GM12878 (cell line): ENCODE results near the gene NIPA2. TPM values are rescaled to one million over a fixed set of nuclear protein-coding genes. Genes with fewer than 3 reads are reported as not detected.

Experiments used
- ATAC-seq: fragments of 200-7000 bp; cut with Tn5 transposase; 3 replicates; pipeline ENCODE4 v1.9.1; 2020; ENCODE audit warnings: mild to moderate bottlenecking, moderate library complexity
- BruUV-seq: library from RNA; stranded (reverse); fragments of 400-500 nt; replicated peaks from 2 replicates; lab custom pipeline; 2021; lab: Mats Ljungman, UMichigan
- CTCF ChIA-PET: fragments of 300-600 bp; sonication (Branson Sonifier 250); formaldehyde crosslinking; extraction: SDS; loops from one replicate; lab custom pipeline; 2021; ENCODE audit warnings: inconsistent platforms; lab: Yijun Ruan, JAX
- POLR2A ChIA-PET: fragments of 350-600 bp; formaldehyde crosslinking; extraction: SDS; loops from one replicate; lab custom pipeline; 2021; ENCODE audit warnings: inconsistent platforms; lab: Charles Lee
- RAD21 ChIA-PET: fragments of 300-600 bp; sonication (Branson Sonifier 250); formaldehyde crosslinking; loops from one replicate; lab custom pipeline; 2023; ENCODE audit warnings: antibody characterized with exemption; ENCODE audit not compliant: unreplicated experiment; lab: Charles Lee
- SMC1A ChIA-PET: fragments of 300-600 bp; sonication (Branson Sonifier 250); formaldehyde crosslinking; loops from one replicate; lab custom pipeline; 2023; ENCODE audit not compliant: unreplicated experiment, uncharacterized antibody; lab: Charles Lee
- DNase-seq: peaks from one replicate; pipeline ENCODE4 v3.0.0-alpha.2; 2011; ENCODE audit warnings: low read depth, low spot score
- FAIRE-seq: peaks from 3 replicates; lab custom pipeline; 2011; peaks lifted over from hg19 to GRCh38; lab: Jason Lieb, UNC
- H2AFZ ChIP-seq: 2 replicates; pipeline ENCODE4 v1.6.0; 2011; ENCODE audit warnings: low read depth, low read length, control low read depth; ENCODE audit not compliant: control insufficient read depth
- H3K27ac ChIP-seq: 2 replicates; pipeline ENCODE4 v1.5.1; 2011; ENCODE audit warnings: control low read depth; ENCODE audit not compliant: control insufficient read depth, insufficient read depth
- H3K27me3 ChIP-seq, 2 experiments: replicated peaks in 1 of 2; 2 replicates each; pipeline versions ENCODE4 v1.6.0 to v1.6.1; 2011; ENCODE audit warnings: low read length in 1 of 2; ENCODE audit not compliant: control insufficient read depth in 2 of 2, insufficient read depth in 2 of 2
- H3K36me3 ChIP-seq, 2 experiments: 2 replicates each; pipeline ENCODE4 v1.5.1; 2011; ENCODE audit warnings: low read length in 1 of 2; ENCODE audit not compliant: control insufficient read depth in 2 of 2, insufficient read depth in 2 of 2
- H3K4me1 ChIP-seq: 2 replicates; pipeline ENCODE4 v1.6.1; 2011; ENCODE audit warnings: mild to moderate bottlenecking, low read length, moderate library complexity, mixed read lengths; ENCODE audit not compliant: control insufficient read depth, insufficient read depth
- H3K4me2 ChIP-seq: 2 replicates; pipeline ENCODE4 v1.6.0; 2011; ENCODE audit warnings: control low read depth; ENCODE audit not compliant: control insufficient read depth, insufficient read depth
- H3K4me3 ChIP-seq: fragments of 200-600 bp; sonication (generic); 2 replicates; pipeline ENCODE4 v1.5.1; 2016
- H3K79me2 ChIP-seq: 2 replicates; pipeline ENCODE4 v1.6.0; 2011; ENCODE audit warnings: low read length; ENCODE audit not compliant: control insufficient read depth, insufficient read depth
- H3K9ac ChIP-seq: 2 replicates; pipeline ENCODE4 v1.8.0; 2011; ENCODE audit warnings: low read length, control low read depth, mixed read lengths; ENCODE audit not compliant: control insufficient read depth, insufficient read depth
- H3K9me3 ChIP-seq: replicated peaks from 3 replicates; pipeline ENCODE4 v1.5.1; 2011; ENCODE audit warnings: mild to moderate bottlenecking, low read length; ENCODE audit not compliant: control insufficient read depth, insufficient read depth
- H4K20me1 ChIP-seq: 2 replicates; pipeline ENCODE4 v1.6.0; 2011; ENCODE audit not compliant: control insufficient read depth, insufficient read depth
- BMI1 ChIP-seq: fragments of 450-650 bp; IDR thresholded peaks from 2 replicates; pipeline ENCODE4 v1.6.1; 2016; ENCODE audit warnings: mild to moderate bottlenecking, moderate library complexity, borderline replicate concordance
- HCFC1 ChIP-seq: fragments of 150-350 bp; IDR thresholded peaks from 2 replicates; pipeline ENCODE4 v1.6.1; 2014; ENCODE audit warnings: low read length
- HDAC2 ChIP-seq: fragments of 200-600 bp; sonication (generic); IDR thresholded peaks from 2 replicates; pipeline ENCODE4 v1.6.1; 2017
- PAX5 ChIP-seq: IDR thresholded peaks from 2 replicates; pipeline ENCODE4 v1.6.1; 2011; ENCODE audit warnings: low read depth, low read length, borderline replicate concordance
- RELA ChIP-seq: fragments of 450-650 bp; IDR thresholded peaks from 2 replicates; pipeline ENCODE4 v1.8.0; 2014; ENCODE audit warnings: borderline replicate concordance; ENCODE audit not compliant: partially characterized antibody
- RFX5 ChIP-seq: IDR thresholded peaks from 2 replicates; pipeline ENCODE4 v1.6.1; 2011; ENCODE audit warnings: low read depth, low read length, improper control_type of control experiment
- SIN3A ChIP-seq: IDR thresholded peaks from 2 replicates; pipeline ENCODE4 v1.6.1; 2012; ENCODE audit warnings: low read depth, low read length, improper control_type of control experiment
- SUZ12 ChIP-seq: fragments of 200-600 bp; sonication (generic); IDR thresholded peaks from one replicate; pipeline ENCODE4 v1.6.1; 2018; ENCODE audit warnings: antibody characterized with exemption, mild to moderate bottlenecking; ENCODE audit not compliant: unreplicated experiment
- TARDBP ChIP-seq: IDR thresholded peaks from 2 replicates; pipeline ENCODE4 v1.6.1; 2016; ENCODE audit warnings: borderline replicate concordance
- ZNF622 ChIP-seq: fragments of 450-650 bp; IDR thresholded peaks from 2 replicates; pipeline ENCODE4 v1.6.1; 2017; ENCODE audit warnings: mild to moderate bottlenecking, inconsistent platforms
- WGBS: methylation state at CpG from one replicate; pipeline ENCODE4 v1.1.6; 2016; ENCODE audit warnings: low lambda C conversion rate; ENCODE audit not compliant: insufficient replicate concordance, insufficient coverage; ENCODE audit errors: missing lambda C conversion rate; 5-methylcytosine and 5-hydroxymethylcytosine counted together
- in situ Hi-C: fragments of 300-500 bp; cut with MboI; formaldehyde crosslinking; loops from 9 replicates; pipeline ENCODE4 v1.14.3; 2018; ENCODE audit warnings: mixed read lengths
- intact Hi-C: fragments of 100-400 bp; cut with micrococcal nuclease; formaldehyde crosslinking; loops from one replicate; pipeline ENCODE4 v1.14.2; 2022; ENCODE audit not compliant: unreplicated experiment
- polyA plus RNA-seq, 11 experiments: library from polyadenylated mRNA; depleted of rRNA in 4 of 11; unstranded in 6 of 11; stranded (reverse) in 5 of 11; fragments of >200 nt; fragmentation: Nextera tagmentation in 4 of 11; fragmentation: Illumina TruSeq in 1 of 11; extraction: Ambion mirVana in 4 of 11; extraction: Trizol in 1 of 11; gene quantifications; 1 replicate in 1 of 11; 2 replicates in 10 of 11; pipeline versions ENCODE4 v1.2.1 to v1.2.3, GENCODE V29; 2011 to 2016; ENCODE audit warnings: inconsistent platforms in 2 of 11, missing spikeins in 2 of 11, low read depth in 1 of 11
- total RNA-seq, 4 experiments: library from RNA; depleted of rRNA in 3 of 4; stranded (reverse); fragments of >200 nt in 3 of 4; fragmentation: Illumina TruSeq in 1 of 4; extraction: Trizol in 1 of 4; gene quantifications; 2 replicates each; pipeline versions ENCODE4 v1.2.1 to v1.2.3, GENCODE V29; 2013 to 2021

The NIPA2 gene
- total and polyA plus RNA-seq, 10 of the 15 experiments (the other 5 are each of a cell fraction or from before 2014, with no cell fraction given) = 24.4 to 159 (median 96.5) TPM

DNA sequence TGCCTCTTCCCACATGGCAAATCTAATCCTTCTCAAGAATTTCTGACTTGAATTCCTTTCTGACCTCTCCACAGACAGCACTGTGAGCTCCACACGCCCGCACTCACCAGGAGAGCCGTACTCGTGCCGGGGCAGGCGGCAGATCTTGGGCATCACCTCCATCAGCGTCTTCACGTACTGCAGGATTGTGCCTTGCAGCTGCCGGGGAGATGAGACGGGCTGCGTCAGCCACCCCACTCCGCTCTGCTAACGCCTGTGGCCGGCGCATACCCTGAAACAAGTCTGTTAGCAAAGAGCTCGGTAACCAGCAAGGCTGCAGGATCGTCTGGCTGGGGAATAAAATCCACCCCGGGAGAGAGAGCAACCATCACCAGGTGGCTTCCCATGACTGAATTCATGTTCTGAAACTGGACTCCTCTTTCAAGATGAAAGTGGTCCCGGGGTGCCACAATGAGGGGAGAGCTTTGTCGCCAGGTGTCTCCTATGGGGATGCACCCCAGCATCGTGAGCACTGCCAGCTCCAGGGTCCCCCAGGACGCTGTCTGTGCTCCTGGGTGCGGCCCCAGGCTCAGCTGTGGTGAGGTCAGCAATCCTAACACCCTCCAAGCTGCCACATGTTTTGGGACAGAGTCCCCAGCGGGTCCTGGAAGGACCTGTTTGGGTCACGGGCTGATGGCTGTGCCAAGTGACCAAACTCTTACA lies 43.4 kb downstream of the NIPA2 start:
- Histone ChIP-seq H2AFZ (no peak overlapping the region), H3K4me2 (no peak overlapping the region), H3K27me3 (no peaks in the 10 kb centered on the region), H3K9ac (no peak overlapping the region), H3K79me2 (no peaks in the 10 kb centered on the region), H3K36me3 (peaks cover 7 to 14% of the 10 kb centered on the region in 2 experiments; a peak in 3 of 4 replicates), H3K4me1 (no peaks in the 10 kb centered on the region), H3K4me3 (no peak overlapping the region), H3K9me3 (no peaks in the 10 kb centered on the region; the same call in 2 of the 3 replicates), H4K20me1 (no peaks in the 10 kb centered on the region), H3K27ac (no peak overlapping the region)
- POLR2A ChIA-PET = no interaction called here
- no peak for TF ChIP-seq RELA
- TF ChIP-seq ZNF622 = no peak
- no TSS peak for BruUV-seq
- FAIRE-seq = no peak
- WGBS = 85% methylated on average over 25 of the region's 25 CpGs
- intact Hi-C loops (no loop called here), in situ Hi-C loops (no loop called here)
- no peak for DNase-seq
- RAD21 ChIA-PET = no interaction called here
- SMC1A ChIA-PET = no interaction called here
- CTCF ChIA-PET = no interaction called here
- no peak for ATAC-seq

- H3K9me3 ChIP-seq = no peaks in the 10 kb centered on the region
- intact Hi-C loops = no loop called here
Observed at GRCh38 chr15:22883196-22883595, 44.7 kb downstream of the NIPA2 start.

More at GRCh38 chr15:22883196-22883595, 44.7 kb downstream of the NIPA2 start:
- H3K4me2 ChIP-seq = no peak overlapping the region
- H3K36me3 ChIP-seq = peaks cover 4 to 12% of the 10 kb centered on the region in 2 experiments; a peak in 3 of 4 replicates
- no peak for FAIRE-seq
- ATAC-seq = no peak
- WGBS = 96% methylated on average over 13 of the region's 13 CpGs
- ChIA-PET RAD21 (no interaction called here), CTCF (no interaction called here), POLR2A (no interaction called here), SMC1A (interaction anchor here (0.8 kb wide), 1 partner anchor 42 kb away, joined by 3 read pairs; no protein-coding TSS in a partner anchor)
- no peak overlapping the region for H2AFZ ChIP-seq
- in situ Hi-C loops = no loop called here
- H3K9ac ChIP-seq = no peak overlapping the region
- H4K20me1 ChIP-seq = no peaks in the 10 kb centered on the region
- no peaks in the 10 kb centered on the region for H3K4me1 ChIP-seq
- H3K79me2 ChIP-seq = no peaks in the 10 kb centered on the region
- TF ChIP-seq HCFC1 (no peak), SIN3A (no peak), SUZ12 (no peak), TARDBP (no peak), HDAC2 (no peak), PAX5 (no peak), RFX5 (no peak), BMI1 (no peak)
- no peak overlapping the region for H3K4me3 ChIP-seq
- no peaks in the 10 kb centered on the region for H3K27me3 ChIP-seq
- no peak overlapping the region for H3K27ac ChIP-seq
- no TSS peak for BruUV-seq
- DNase-seq = no peak
